Measurements from ENCODE around the gene ADARB2. TPM values are rescaled to one million over a fixed set of nuclear protein-coding genes. Genes with fewer than 3 reads are reported as not detected.

The ADARB2 gene
- total RNA-seq, 4 donors from 2014 or later = 0.80 to 4.9 (median 2.3) TPM

DNA sequence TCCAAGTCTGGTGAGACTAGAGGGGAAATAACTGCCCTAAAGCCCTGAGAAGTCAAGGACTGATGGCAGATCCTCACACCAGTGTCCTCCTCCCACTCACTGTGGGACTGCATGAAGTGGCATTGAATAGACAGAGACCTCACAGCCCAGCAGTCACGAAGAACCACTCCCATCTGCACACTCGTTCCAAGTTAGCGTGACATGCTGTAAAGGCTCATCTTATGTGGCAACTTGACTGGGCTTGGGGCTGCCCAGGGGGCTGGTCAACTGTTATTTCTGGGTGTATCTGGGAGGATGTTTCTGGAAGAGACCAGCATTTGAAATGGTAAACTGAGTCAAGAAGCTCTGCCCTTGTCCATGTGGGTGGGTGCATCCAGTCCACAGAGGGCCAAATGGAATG lies 104.7 kb downstream of the ADARB2 start:
- H3K36me3 ChIP-seq = no peaks in the 10 kb centered on the region
- no peaks in the 10 kb centered on the region for H3K9me3 ChIP-seq
- 79% methylated on average over 3 of the region's 3 CpGs; no CpG with 5 or more reads in 1 of the 2 donors for whole genome bisulfite sequencing, 2 donors (ENCODE audit: low coverage in 1 of 2)
- no peak for TF ChIP-seq EP300 (IDR thresholded peaks at IDR 0.05; ENCODE audit: low read depth)
- no peak for TF ChIP-seq POLR2AphosphoS5 (IDR thresholded peaks at IDR 0.05)
- no peak for TF ChIP-seq POLR2A (IDR thresholded peaks at IDR 0.05)
- no peak for TF ChIP-seq CTCF (IDR thresholded peaks at IDR 0.05)
- H3K4me1 ChIP-seq = no peaks in the 10 kb centered on the region
- DNase-seq = no peak
- peaks cover 4% of the 10 kb centered on the region for H3K27me3 ChIP-seq
- no peak overlapping the region for H3K4me3 ChIP-seq
- in situ Hi-C loops (cut with MboI; ENCODE audit: low pct_ligation_motif_present in 1 of 4, low pct_unique_long_range_greater_than_20kb in 1 of 4, low sequenced_read_pairs in 3 of 4) = no loop called here
- no peak overlapping the region for H3K27ac ChIP-seq
- intact Hi-C loops (cut with DNase I; ENCODE audit: low total_unique reads) = no loop called here

- Histone ChIP-seq H3K4me3 (no peak overlapping the region), H3K27me3 (peaks cover 4% of the 10 kb centered on the region), H3K36me3 (no peaks in the 10 kb centered on the region), H3K4me1 (no peaks in the 10 kb centered on the region), H3K27ac (no peak overlapping the region), H3K9me3 (no peaks in the 10 kb centered on the region)
- intact Hi-C loops (cut with DNase I; ENCODE audit: low total_unique reads) (no loop called here), in situ Hi-C loops (cut with MboI; ENCODE audit: low pct_ligation_motif_present in 1 of 4, low pct_unique_long_range_greater_than_20kb in 1 of 4, low sequenced_read_pairs in 3 of 4) (no loop called here)
- no peak for DNase-seq
- TF ChIP-seq POLR2A (IDR thresholded peaks at IDR 0.05) (no peak), EP300 (IDR thresholded peaks at IDR 0.05; ENCODE audit: low read depth) (no peak), POLR2AphosphoS5 (IDR thresholded peaks at IDR 0.05) (no peak)
- WGBS, 2 donors (ENCODE audit: low coverage in 1 of 2) = 90% methylated on average over 3 of the region's 3 CpGs; no CpG with 5 or more reads in 1 of the 2 donors
These were observed 105.2 kb downstream of the ADARB2 start for GRCh38 chr10:1632141-1632540.

- in situ Hi-C loops (cut with MboI; ENCODE audit: low pct_ligation_motif_present in 1 of 4, low pct_unique_long_range_greater_than_20kb in 1 of 4, low sequenced_read_pairs in 3 of 4) = no loop called here
- H3K4me1 ChIP-seq = no peaks in the 10 kb centered on the region
- no peak overlapping the region for H3K27ac ChIP-seq
- H3K9me3 ChIP-seq = no peaks in the 10 kb centered on the region
- H3K27me3 ChIP-seq = peaks cover 4% of the 10 kb centered on the region
- H3K36me3 ChIP-seq = no peaks in the 10 kb centered on the region
- TF ChIP-seq POLR2A (IDR thresholded peaks at IDR 0.05) (no peak), POLR2AphosphoS5 (IDR thresholded peaks at IDR 0.05) (no peak), CTCF (IDR thresholded peaks at IDR 0.05) (no peak), EP300 (IDR thresholded peaks at IDR 0.05; ENCODE audit: low read depth) (no peak)
- no peak for DNase-seq
- intact Hi-C loops (cut with DNase I; ENCODE audit: low total_unique reads) = no loop called here
- WGBS, 2 donors (ENCODE audit: low coverage in 1 of 2) = 72 to 74% methylated on average over 11 to 13 of the region's 13 CpGs
- H3K4me3 ChIP-seq = no peak overlapping the region
These were observed 106.0 kb downstream of the ADARB2 start for GRCh38 chr10:1631282-1631681.

- TF ChIP-seq POLR2AphosphoS5 (IDR thresholded peaks at IDR 0.05) (no peak), CTCF (IDR thresholded peaks at IDR 0.05) (no peak), EP300 (IDR thresholded peaks at IDR 0.05; ENCODE audit: low read depth) (no peak), POLR2A (IDR thresholded peaks at IDR 0.05) (no peak)
- no peaks in the 10 kb centered on the region for H3K4me1 ChIP-seq
- no peak for DNase-seq
- 80% methylated on average over 6 of the region's 6 CpGs; no CpG with 5 or more reads in 1 of the 2 donors for WGBS, 2 donors (ENCODE audit: low coverage in 1 of 2)
- H3K9me3 ChIP-seq = no peaks in the 10 kb centered on the region
- no peaks in the 10 kb centered on the region for H3K27me3 ChIP-seq
- H3K36me3 ChIP-seq = no peaks in the 10 kb centered on the region
- H3K27ac ChIP-seq = no peak overlapping the region
- intact Hi-C loops (cut with DNase I; ENCODE audit: low total_unique reads) = no loop called here
- no peak overlapping the region for H3K4me3 ChIP-seq
- in situ Hi-C loops (cut with MboI; ENCODE audit: low pct_ligation_motif_present in 1 of 4, low pct_unique_long_range_greater_than_20kb in 1 of 4, low sequenced_read_pairs in 3 of 4) = no loop called here
These were observed 107.0 kb downstream of the ADARB2 start for GRCh38 chr10:1630304-1630703.
